Neural cell (in vitro differentiated cells): ENCODE measurements around the gene PDPK1. TPM values are rescaled to one million over a fixed set of nuclear protein-coding genes. Genes with fewer than 3 reads are reported as not detected.
"Not testable (repeated sequence)": the region's sequence is repeated elsewhere in the genome, so short reads cannot be mapped to it uniquely, and the experiment has no call there.

ENCODE experiments used
- H2AFZ ChIP-seq: fragments of 200-600, 300-800 bp; sonication (generic), shearing (Covaris generic); 2 replicates; pipeline ENCODE4 v1.6.0; 2014; ENCODE audit warnings: low read depth, mild to moderate bottlenecking, antibody characterized with exemption, low read length, moderate library complexity
- H3F3A ChIP-seq: fragments of 200-600 bp; shearing (Covaris generic); 2 replicates; pipeline ENCODE4 v1.6.1; 2016; ENCODE audit warnings: mild to moderate bottlenecking, moderate library complexity, mixed read lengths, antibody characterized with exemption, low read length; ENCODE audit not compliant: insufficient read depth, poor library complexity, severe bottlenecking
- H3K27ac ChIP-seq: fragments of 200-600, 300-800 bp; sonication (generic), shearing (Covaris generic); 2 replicates; pipeline ENCODE4 v1.5.1; 2014; ENCODE audit warnings: mild to moderate bottlenecking, low read length, moderate library complexity
- H3K27me3 ChIP-seq: fragments of 300-800, 200-600 bp; sonication (generic), shearing (Covaris generic); 2 replicates; pipeline ENCODE4 v1.6.0; 2014; ENCODE audit warnings: mild to moderate bottlenecking, low read depth, low read length, moderate library complexity; ENCODE audit not compliant: insufficient read depth
- H3K36me3 ChIP-seq: fragments of 300-800, 200-600 bp; sonication (generic), shearing (Covaris generic); 2 replicates; pipeline ENCODE4 v1.5.1; 2014; ENCODE audit warnings: mild to moderate bottlenecking, antibody characterized with exemption, low read length, moderate library complexity; ENCODE audit not compliant: insufficient read depth
- H3K4me2 ChIP-seq: fragments of 300-800, 200-600 bp; sonication (generic), shearing (Covaris generic); 2 replicates; pipeline ENCODE4 v1.6.0; 2014; ENCODE audit warnings: mild to moderate bottlenecking, low read length
- H3K4me3 ChIP-seq: fragments of 300-800, 200-600 bp; sonication (generic), shearing (Covaris generic); 2 replicates; pipeline ENCODE4 v1.5.1; 2014; ENCODE audit warnings: mild to moderate bottlenecking, low read length, moderate library complexity
- H3K79me2 ChIP-seq: fragments of 200-600 bp; shearing (Covaris generic); replicated peaks from 2 replicates; pipeline ENCODE4 v1.6.0; 2014; ENCODE audit warnings: mild to moderate bottlenecking, low read length, moderate library complexity; ENCODE audit not compliant: insufficient read depth
- H3K9ac ChIP-seq: fragments of 300-800, 200-600 bp; sonication (generic), shearing (Covaris generic); 2 replicates; pipeline ENCODE4 v1.6.1; 2016; ENCODE audit warnings: mild to moderate bottlenecking, low read length, mixed read lengths
- H3K9me2 ChIP-seq: fragments of 200-600 bp; shearing (Covaris generic); 2 replicates; pipeline ENCODE4 v1.6.1; 2016; ENCODE audit warnings: mild to moderate bottlenecking, low read length, mixed read lengths; ENCODE audit not compliant: insufficient read depth
- H3K9me3 ChIP-seq: fragments of 200-600, 300-800 bp; sonication (generic), shearing (Covaris generic); 2 replicates; pipeline ENCODE4 v1.6.1; 2016; ENCODE audit warnings: mild to moderate bottlenecking, mixed run types, low read length, moderate library complexity, mixed read lengths
- H4K20me1 ChIP-seq: fragments of 200-600 bp; shearing (Covaris generic); 2 replicates; pipeline ENCODE4 v1.6.1; 2016; ENCODE audit warnings: mild to moderate bottlenecking, mixed run types; ENCODE audit not compliant: insufficient read depth
- EP300 ChIP-seq: fragments of 450-650 bp; conservative IDR thresholded peaks from 2 replicates; pipeline ENCODE4 v1.6.1; 2014; ENCODE audit warnings: antibody characterized with exemption, mild to moderate bottlenecking, moderate library complexity; ENCODE audit not compliant: poor library complexity, severe bottlenecking
- EZH2 ChIP-seq: fragments of 200-600, 300-800 bp; shearing (Covaris generic), sonication (generic); IDR thresholded peaks from 2 replicates; pipeline ENCODE4 v1.6.1; 2014; ENCODE audit warnings: antibody characterized with exemption, low read length, borderline replicate concordance, mild to moderate bottlenecking; ENCODE audit not compliant: insufficient read depth, poor library complexity, severe bottlenecking
- MXI1 ChIP-seq: fragments of 450-650 bp; conservative IDR thresholded peaks from 2 replicates; pipeline ENCODE4 v1.6.1; 2014; ENCODE audit warnings: antibody characterized with exemption, mild to moderate bottlenecking; ENCODE audit not compliant: poor library complexity, severe bottlenecking
- POLR2AphosphoS5 ChIP-seq: IDR thresholded peaks from 2 replicates; pipeline ENCODE4 v1.6.1; 2012
- RAD21 ChIP-seq: fragments of 450-650 bp; conservative IDR thresholded peaks from 2 replicates; pipeline ENCODE4 v1.6.1; 2014; ENCODE audit warnings: antibody characterized with exemption, mild to moderate bottlenecking, moderate library complexity
- SMC3 ChIP-seq: fragments of 450-650 bp; conservative IDR thresholded peaks from 2 replicates; pipeline ENCODE4 v1.6.1; 2014; ENCODE audit warnings: antibody characterized with exemption, mild to moderate bottlenecking, moderate library complexity; ENCODE audit not compliant: poor library complexity
- TAF1 ChIP-seq: IDR thresholded peaks from 2 replicates; pipeline ENCODE4 v1.6.1; 2012; ENCODE audit warnings: low read depth
- polyA plus RNA-seq: library from polyadenylated mRNA; depleted of rRNA; stranded (reverse); fragments of >200 nt; gene quantifications from 2 replicates; pipeline ENCODE4 v1.2.3, GENCODE V29; 2014
- TF ChIP-seq, protein P1 (sequence below): fragments of 450-650 bp; IDR thresholded peaks from 2 replicates; pipeline ENCODE4 v1.5.1; 2014; ENCODE audit warnings: antibody characterized with exemption, mild to moderate bottlenecking, moderate library complexity; ENCODE audit not compliant: poor library complexity, severe bottlenecking
- TF ChIP-seq, protein P2 (sequence below): IDR thresholded peaks from 2 replicates; pipeline ENCODE4 v1.6.1; 2012; ENCODE audit warnings: borderline replicate concordance

Gene PDPK1
- polyA plus RNA-seq, 1 donor from 2014 or later: 18.6 TPM

DNA sequence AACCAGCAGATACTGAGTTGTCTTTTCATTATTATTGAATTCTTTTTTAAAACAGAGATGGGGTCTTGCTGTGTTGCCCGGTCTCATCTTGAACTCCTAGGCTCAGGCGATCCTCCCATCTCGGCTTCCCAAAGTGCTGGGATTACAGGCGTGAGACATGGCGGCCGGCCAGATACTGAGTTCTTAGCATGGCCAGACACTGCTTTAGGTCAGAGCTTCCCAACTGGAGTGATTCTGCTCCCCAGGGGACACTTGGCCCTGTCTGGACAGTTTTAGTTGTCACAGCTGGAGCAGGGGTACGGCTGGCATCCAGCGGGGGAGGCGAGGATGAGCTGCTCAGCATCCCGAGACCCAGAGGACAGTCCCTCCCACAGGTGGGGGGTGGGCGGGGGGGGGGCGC lies 41.1 kb downstream of the PDPK1 start:
- H3K36me3 ChIP-seq, H3K4me3 ChIP-seq, H3F3A ChIP-seq, H3K27me3 ChIP-seq, H3K79me2 ChIP-seq, H2AFZ ChIP-seq, H3K4me2 ChIP-seq, H3K27ac ChIP-seq, H3K9me3 ChIP-seq, H4K20me1 ChIP-seq, H3K9ac ChIP-seq, H3K9me2 ChIP-seq: not testable (repeated sequence)

DNA sequence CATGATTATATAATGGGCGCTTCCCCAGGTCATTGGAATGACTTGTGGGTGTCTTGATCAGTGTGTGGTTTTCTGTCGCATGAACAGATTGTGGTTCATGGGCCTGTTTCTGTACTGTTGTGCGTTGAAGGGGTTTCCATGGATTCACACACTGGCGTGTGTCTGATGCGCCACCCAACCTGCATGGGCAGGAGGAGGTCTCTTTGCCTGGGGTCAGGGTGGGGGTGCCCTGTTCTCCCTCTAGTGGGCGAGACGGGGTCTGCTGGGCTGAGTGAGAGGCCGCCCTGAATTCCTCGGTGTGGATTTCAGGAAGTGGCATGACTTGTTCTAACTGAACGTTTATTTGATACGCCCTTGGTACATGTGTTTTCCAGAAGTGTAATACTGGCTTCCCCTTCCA lies 42.3 kb downstream of the PDPK1 start:
- not testable (repeated sequence) for H3K4me3 ChIP-seq, H3K36me3 ChIP-seq, H3K79me2 ChIP-seq, H3K4me2 ChIP-seq, H3K9ac ChIP-seq, H2AFZ ChIP-seq, H4K20me1 ChIP-seq, H3F3A ChIP-seq, H3K27me3 ChIP-seq, H3K9me3 ChIP-seq, H3K9me2 ChIP-seq, H3K27ac ChIP-seq

DNA sequence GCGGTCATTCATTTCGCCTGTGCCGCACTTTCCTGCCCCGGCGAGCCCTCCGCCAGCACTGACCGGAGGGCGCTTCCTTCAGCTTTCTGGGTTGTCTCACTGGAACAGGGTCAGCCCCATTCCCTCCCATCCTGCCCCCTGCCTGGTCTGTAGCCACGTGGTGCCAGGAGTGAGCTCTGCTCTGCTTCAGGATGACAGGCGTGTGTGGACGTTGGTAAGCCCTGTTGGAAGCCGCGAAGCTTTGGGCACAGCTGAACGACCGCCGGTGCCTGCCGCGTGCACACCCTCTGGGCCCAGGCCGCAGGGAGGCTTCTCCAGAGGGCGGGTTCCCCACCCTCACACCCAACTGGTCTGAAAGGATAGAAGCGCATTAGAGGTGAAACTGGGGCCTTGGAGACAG lies 43.0 kb downstream of the PDPK1 start:
- H3K27ac ChIP-seq, H3F3A ChIP-seq, H4K20me1 ChIP-seq, H3K4me2 ChIP-seq, H3K4me3 ChIP-seq, H3K27me3 ChIP-seq, H3K9me3 ChIP-seq, H3K79me2 ChIP-seq, H3K36me3 ChIP-seq, H3K9ac ChIP-seq, H2AFZ ChIP-seq, H3K9me2 ChIP-seq: not testable (repeated sequence)

DNA sequence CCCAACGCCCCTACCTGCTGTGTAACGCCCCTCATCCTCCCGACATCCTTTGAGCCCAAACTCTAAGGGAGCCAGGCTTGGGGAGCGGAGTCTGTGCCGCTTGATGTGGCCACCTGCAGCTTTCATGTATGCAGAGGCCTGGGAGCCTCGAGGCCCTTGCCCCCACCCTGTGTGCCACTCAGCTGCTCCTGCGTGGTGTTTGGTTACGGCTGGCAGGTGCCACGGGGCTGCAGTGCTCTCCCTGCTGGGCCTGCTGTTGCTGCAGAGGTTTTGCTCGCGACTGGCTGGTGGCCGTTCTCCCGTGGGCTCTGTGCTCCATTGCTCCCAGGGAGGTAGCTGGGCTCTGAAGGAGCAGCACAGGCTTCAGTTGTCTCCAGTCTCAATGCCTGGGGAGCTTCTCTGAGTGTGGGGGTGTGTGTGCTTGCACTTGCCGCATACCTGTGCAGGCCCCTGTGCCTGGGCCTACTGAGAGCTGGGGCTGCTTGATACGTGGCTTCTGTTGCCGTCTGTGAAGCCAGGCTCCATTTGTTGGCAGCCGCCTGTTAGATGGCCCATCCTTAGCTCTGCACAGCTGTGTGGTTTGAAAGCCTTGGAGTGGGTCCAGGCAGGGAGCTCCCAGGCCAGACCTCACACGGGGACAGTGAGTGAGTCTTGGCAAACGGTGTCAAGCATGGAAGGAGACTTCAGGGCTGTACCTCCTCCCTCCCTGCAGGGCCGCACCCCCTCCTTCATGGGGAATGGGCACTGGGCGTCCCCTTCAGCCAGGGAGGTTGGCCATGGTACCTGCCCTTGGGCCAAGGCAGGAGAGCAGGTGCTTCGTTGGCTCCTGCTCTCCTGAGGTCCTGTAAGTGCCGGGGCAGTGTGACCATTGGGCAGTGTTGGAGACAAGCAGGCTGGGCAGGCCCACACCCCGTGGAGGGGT lies 47.2 kb downstream of the PDPK1 start:
- no peak overlapping the region for H3K9ac ChIP-seq
- no peaks in the 10 kb centered on the region for H3K9me2 ChIP-seq
- no peaks in the 10 kb centered on the region for H3K27me3 ChIP-seq
- H4K20me1 ChIP-seq: no peaks in the 10 kb centered on the region
- H3K4me3 ChIP-seq: no peak overlapping the region
- H3K4me2 ChIP-seq: no peak overlapping the region
- H3K9me3 ChIP-seq: no peaks in the 10 kb centered on the region
- TF ChIP-seq RAD21: no peak
- no peak for TF ChIP-seq MXI1
- TF ChIP-seq TAF1: no peak
- TF ChIP-seq, protein P1, sequence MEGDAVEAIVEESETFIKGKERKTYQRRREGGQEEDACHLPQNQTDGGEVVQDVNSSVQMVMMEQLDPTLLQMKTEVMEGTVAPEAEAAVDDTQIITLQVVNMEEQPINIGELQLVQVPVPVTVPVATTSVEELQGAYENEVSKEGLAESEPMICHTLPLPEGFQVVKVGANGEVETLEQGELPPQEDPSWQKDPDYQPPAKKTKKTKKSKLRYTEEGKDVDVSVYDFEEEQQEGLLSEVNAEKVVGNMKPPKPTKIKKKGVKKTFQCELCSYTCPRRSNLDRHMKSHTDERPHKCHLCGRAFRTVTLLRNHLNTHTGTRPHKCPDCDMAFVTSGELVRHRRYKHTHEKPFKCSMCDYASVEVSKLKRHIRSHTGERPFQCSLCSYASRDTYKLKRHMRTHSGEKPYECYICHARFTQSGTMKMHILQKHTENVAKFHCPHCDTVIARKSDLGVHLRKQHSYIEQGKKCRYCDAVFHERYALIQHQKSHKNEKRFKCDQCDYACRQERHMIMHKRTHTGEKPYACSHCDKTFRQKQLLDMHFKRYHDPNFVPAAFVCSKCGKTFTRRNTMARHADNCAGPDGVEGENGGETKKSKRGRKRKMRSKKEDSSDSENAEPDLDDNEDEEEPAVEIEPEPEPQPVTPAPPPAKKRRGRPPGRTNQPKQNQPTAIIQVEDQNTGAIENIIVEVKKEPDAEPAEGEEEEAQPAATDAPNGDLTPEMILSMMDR: no peak
- no peak for TF ChIP-seq EZH2
- TF ChIP-seq SMC3: no peak
- TF ChIP-seq, protein P2, sequence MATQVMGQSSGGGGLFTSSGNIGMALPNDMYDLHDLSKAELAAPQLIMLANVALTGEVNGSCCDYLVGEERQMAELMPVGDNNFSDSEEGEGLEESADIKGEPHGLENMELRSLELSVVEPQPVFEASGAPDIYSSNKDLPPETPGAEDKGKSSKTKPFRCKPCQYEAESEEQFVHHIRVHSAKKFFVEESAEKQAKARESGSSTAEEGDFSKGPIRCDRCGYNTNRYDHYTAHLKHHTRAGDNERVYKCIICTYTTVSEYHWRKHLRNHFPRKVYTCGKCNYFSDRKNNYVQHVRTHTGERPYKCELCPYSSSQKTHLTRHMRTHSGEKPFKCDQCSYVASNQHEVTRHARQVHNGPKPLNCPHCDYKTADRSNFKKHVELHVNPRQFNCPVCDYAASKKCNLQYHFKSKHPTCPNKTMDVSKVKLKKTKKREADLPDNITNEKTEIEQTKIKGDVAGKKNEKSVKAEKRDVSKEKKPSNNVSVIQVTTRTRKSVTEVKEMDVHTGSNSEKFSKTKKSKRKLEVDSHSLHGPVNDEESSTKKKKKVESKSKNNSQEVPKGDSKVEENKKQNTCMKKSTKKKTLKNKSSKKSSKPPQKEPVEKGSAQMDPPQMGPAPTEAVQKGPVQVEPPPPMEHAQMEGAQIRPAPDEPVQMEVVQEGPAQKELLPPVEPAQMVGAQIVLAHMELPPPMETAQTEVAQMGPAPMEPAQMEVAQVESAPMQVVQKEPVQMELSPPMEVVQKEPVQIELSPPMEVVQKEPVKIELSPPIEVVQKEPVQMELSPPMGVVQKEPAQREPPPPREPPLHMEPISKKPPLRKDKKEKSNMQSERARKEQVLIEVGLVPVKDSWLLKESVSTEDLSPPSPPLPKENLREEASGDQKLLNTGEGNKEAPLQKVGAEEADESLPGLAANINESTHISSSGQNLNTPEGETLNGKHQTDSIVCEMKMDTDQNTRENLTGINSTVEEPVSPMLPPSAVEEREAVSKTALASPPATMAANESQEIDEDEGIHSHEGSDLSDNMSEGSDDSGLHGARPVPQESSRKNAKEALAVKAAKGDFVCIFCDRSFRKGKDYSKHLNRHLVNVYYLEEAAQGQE: no peak
- TF ChIP-seq POLR2AphosphoS5: no peak
- no peak for TF ChIP-seq EP300
- H2AFZ ChIP-seq: no peak overlapping the region
- H3F3A ChIP-seq: no peaks in the 10 kb centered on the region
- H3K79me2 ChIP-seq: no peaks in the 10 kb centered on the region
- H3K27ac ChIP-seq: no peak overlapping the region
- H3K36me3 ChIP-seq: no peaks in the 10 kb centered on the region
